H1 (cell line): ENCODE results near the gene NUTM1. TPM values are rescaled to one million over a fixed set of nuclear protein-coding genes. Genes with fewer than 3 reads are reported as not detected.

Experiments
- EZH2 ChIP-seq: fragments of 200-600 bp; sonication (generic); IDR thresholded peaks from 2 replicates; pipeline ENCODE4 v1.7.1; 2012; ENCODE audit warnings: low read depth, mild to moderate bottlenecking, moderate library complexity, low read length, inconsistent platforms; ENCODE audit not compliant: severe bottlenecking
- JUN ChIP-seq: IDR thresholded peaks from 2 replicates; pipeline ENCODE4 v1.6.1; 2011; ENCODE audit warnings: low read depth, mild to moderate bottlenecking, improper control_type of control experiment, low read length
- ZNF274 ChIP-seq: IDR thresholded peaks from 2 replicates; pipeline ENCODE4 v1.7.0; 2012; ENCODE audit warnings: low read length, borderline replicate concordance; ENCODE audit errors: extremely low read depth
- polyA plus RNA-seq, 7 experiments: library from polyadenylated mRNA; depleted of rRNA in 3 of 7; stranded (reverse) in 5 of 7; unstranded in 2 of 7; fragments of >200 nt in 5 of 7; fragments of 200-250 nt in 2 of 7; gene quantifications; 1 replicate in 5 of 7; 2 replicates in 1 of 7; 4 replicates in 1 of 7; pipeline versions ENCODE4 v1.2.1 to v1.2.3, GENCODE V29; 2011 to 2013; ENCODE audit warnings: missing spikeins in 2 of 7, mixed read lengths in 2 of 7
- total RNA-seq: library from RNA; stranded (reverse); fragmentation: NEBNext Ultra II Directional; extraction: Animal tissue kit (Norgen Biotek cat#: 25700); gene quantifications from 2 replicates; pipeline ENCODE4 v1.2.1, GENCODE V29; 2021
- TF ChIP-seq, protein P1 (sequence below): fragments of 300-600 bp; sonication (generic); IDR thresholded peaks from 2 replicates; pipeline ENCODE4 v1.7.1; 2012; ENCODE audit warnings: low read length, moderate library complexity, mild to moderate bottlenecking, inconsistent platforms; ENCODE audit not compliant: insufficient replicate concordance

Gene NUTM1
- total and polyA plus RNA-seq, 2 of the 8 experiments (the other 6 are each of a cell fraction or from before 2014, with no cell fraction given), result 0.39 to 0.60 TPM

DNA sequence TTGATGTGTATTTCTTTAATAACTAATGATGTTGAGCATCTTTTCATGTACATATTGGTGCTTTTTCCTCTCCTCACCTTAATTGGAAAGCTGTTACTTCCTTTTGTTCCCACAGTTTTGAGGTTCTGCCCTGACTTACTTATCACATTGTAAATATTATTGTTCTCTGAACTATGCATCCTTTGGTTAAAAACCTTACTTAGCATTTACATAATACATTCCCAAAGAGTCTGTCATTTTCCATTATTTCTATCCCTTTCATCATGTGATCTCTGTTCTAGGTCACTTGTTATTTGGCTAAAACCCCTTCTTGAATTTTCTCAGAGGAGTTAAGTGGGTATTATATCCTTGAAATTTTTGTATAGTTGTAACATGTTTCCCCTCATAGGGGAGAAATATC is 38.5 kb upstream of the NUTM1 start (continued):
- TF ChIP-seq, protein P1, sequence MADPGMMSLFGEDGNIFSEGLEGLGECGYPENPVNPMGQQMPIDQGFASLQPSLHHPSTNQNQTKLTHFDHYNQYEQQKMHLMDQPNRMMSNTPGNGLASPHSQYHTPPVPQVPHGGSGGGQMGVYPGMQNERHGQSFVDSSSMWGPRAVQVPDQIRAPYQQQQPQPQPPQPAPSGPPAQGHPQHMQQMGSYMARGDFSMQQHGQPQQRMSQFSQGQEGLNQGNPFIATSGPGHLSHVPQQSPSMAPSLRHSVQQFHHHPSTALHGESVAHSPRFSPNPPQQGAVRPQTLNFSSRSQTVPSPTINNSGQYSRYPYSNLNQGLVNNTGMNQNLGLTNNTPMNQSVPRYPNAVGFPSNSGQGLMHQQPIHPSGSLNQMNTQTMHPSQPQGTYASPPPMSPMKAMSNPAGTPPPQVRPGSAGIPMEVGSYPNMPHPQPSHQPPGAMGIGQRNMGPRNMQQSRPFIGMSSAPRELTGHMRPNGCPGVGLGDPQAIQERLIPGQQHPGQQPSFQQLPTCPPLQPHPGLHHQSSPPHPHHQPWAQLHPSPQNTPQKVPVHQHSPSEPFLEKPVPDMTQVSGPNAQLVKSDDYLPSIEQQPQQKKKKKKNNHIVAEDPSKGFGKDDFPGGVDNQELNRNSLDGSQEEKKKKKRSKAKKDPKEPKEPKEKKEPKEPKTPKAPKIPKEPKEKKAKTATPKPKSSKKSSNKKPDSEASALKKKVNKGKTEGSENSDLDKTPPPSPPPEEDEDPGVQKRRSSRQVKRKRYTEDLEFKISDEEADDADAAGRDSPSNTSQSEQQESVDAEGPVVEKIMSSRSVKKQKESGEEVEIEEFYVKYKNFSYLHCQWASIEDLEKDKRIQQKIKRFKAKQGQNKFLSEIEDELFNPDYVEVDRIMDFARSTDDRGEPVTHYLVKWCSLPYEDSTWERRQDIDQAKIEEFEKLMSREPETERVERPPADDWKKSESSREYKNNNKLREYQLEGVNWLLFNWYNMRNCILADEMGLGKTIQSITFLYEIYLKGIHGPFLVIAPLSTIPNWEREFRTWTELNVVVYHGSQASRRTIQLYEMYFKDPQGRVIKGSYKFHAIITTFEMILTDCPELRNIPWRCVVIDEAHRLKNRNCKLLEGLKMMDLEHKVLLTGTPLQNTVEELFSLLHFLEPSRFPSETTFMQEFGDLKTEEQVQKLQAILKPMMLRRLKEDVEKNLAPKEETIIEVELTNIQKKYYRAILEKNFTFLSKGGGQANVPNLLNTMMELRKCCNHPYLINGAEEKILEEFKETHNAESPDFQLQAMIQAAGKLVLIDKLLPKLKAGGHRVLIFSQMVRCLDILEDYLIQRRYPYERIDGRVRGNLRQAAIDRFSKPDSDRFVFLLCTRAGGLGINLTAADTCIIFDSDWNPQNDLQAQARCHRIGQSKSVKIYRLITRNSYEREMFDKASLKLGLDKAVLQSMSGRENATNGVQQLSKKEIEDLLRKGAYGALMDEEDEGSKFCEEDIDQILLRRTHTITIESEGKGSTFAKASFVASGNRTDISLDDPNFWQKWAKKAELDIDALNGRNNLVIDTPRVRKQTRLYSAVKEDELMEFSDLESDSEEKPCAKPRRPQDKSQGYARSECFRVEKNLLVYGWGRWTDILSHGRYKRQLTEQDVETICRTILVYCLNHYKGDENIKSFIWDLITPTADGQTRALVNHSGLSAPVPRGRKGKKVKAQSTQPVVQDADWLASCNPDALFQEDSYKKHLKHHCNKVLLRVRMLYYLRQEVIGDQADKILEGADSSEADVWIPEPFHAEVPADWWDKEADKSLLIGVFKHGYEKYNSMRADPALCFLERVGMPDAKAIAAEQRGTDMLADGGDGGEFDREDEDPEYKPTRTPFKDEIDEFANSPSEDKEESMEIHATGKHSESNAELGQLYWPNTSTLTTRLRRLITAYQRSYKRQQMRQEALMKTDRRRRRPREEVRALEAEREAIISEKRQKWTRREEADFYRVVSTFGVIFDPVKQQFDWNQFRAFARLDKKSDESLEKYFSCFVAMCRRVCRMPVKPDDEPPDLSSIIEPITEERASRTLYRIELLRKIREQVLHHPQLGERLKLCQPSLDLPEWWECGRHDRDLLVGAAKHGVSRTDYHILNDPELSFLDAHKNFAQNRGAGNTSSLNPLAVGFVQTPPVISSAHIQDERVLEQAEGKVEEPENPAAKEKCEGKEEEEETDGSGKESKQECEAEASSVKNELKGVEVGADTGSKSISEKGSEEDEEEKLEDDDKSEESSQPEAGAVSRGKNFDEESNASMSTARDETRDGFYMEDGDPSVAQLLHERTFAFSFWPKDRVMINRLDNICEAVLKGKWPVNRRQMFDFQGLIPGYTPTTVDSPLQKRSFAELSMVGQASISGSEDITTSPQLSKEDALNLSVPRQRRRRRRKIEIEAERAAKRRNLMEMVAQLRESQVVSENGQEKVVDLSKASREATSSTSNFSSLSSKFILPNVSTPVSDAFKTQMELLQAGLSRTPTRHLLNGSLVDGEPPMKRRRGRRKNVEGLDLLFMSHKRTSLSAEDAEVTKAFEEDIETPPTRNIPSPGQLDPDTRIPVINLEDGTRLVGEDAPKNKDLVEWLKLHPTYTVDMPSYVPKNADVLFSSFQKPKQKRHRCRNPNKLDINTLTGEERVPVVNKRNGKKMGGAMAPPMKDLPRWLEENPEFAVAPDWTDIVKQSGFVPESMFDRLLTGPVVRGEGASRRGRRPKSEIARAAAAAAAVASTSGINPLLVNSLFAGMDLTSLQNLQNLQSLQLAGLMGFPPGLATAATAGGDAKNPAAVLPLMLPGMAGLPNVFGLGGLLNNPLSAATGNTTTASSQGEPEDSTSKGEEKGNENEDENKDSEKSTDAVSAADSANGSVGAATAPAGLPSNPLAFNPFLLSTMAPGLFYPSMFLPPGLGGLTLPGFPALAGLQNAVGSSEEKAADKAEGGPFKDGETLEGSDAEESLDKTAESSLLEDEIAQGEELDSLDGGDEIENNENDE, result no peak
- no peak for TF ChIP-seq JUN
- TF ChIP-seq ZNF274, result no peak
- no peak for TF ChIP-seq EZH2
- TF ChIP-seq, all 59 proteins: peak for 0
